A549 (cell line): ENCODE data around the gene TMEM259. TPM values are rescaled to one million over a fixed set of nuclear protein-coding genes. Genes with fewer than 3 reads are reported as not detected.

Experiments
- ATAC-seq, 2 experiments: fragments of 200-7000 bp in 1 of 2; fragments of >200 bp in 1 of 2; cut with Nextera tagmentation in 1 of 2; cut with Tn5 transposase in 1 of 2; 3 replicates each; pipeline versions ENCODE4 v1.8.0 to v1.9.1; 2018 to 2020; ENCODE audit warnings: mild to moderate bottlenecking in 1 of 2, moderate library complexity in 1 of 2
- CTCF ChIA-PET: fragments of 300-600 bp; sonication (Branson Sonifier 250); formaldehyde crosslinking; extraction: SDS; loops from one replicate; lab custom pipeline; 2021; ENCODE audit warnings: antibody characterized with exemption, inconsistent platforms; lab: Yijun Ruan, JAX
- POLR2A ChIA-PET: fragments of 350-600 bp; formaldehyde crosslinking; extraction: SDS; loops from one replicate; lab custom pipeline; 2021; ENCODE audit warnings: antibody characterized with exemption, inconsistent platforms; lab: Yijun Ruan, JAX
- DNase-seq, 2 experiments: peaks; one replicate each; pipeline versions ENCODE4 v3.0.0 to v3.0.0-alpha.2; 2011 to 2016; ENCODE audit warnings: low read depth in 1 of 2, low spot score in 1 of 2
- FAIRE-seq: peaks from 2 replicates; lab custom pipeline; 2011; peaks lifted over from hg19 to GRCh38; lab: Jason Lieb, UNC
- H3K27ac ChIP-seq, 2 experiments: fragments of >200 bp; sonication (Bioruptor Twin); formaldehyde crosslinking; 3 replicates each; pipeline ENCODE4 v1.5.1; 2016 to 2017
- H3K4me1 ChIP-seq: fragments of >200 bp; sonication (Bioruptor Twin); formaldehyde crosslinking; 3 replicates; pipeline ENCODE4 v1.6.1; 2016
- H3K4me2 ChIP-seq: fragments of >200 bp; sonication (Bioruptor Twin); formaldehyde crosslinking; 3 replicates; pipeline ENCODE4 v1.6.1; 2016
- H3K4me3 ChIP-seq: fragments of >200 bp; sonication (Bioruptor Twin); formaldehyde crosslinking; 3 replicates; pipeline ENCODE4 v1.5.1; 2016
- H3K9me3 ChIP-seq: fragments of >200 bp; sonication (Bioruptor Twin); formaldehyde crosslinking; 3 replicates; pipeline ENCODE4 v1.6.1; 2016
- CEBPB ChIP-seq, 2 experiments: fragments of >200 bp in 1 of 2; sonication (Bioruptor Twin) in 1 of 2; formaldehyde crosslinking in 1 of 2; IDR thresholded peaks; 2 replicates each; pipeline ENCODE4 v1.6.1; 2012 to 2016
- CHD4 ChIP-seq: fragments of 200-600 bp; sonication (generic); IDR thresholded peaks from 2 replicates; pipeline ENCODE4 v1.6.1; 2016; ENCODE audit warnings: antibody characterized with exemption, mild to moderate bottlenecking, borderline replicate concordance
- EHF ChIP-seq: fragments of 250-450 bp; sonication (Bioruptor Pico); IDR thresholded peaks from 2 replicates; pipeline ENCODE4 v1.5.0; 2020; ENCODE audit warnings: mild to moderate bottlenecking
- ESRRA ChIP-seq: fragments of 150-350 bp; IDR thresholded peaks from 2 replicates; pipeline ENCODE4 v1.6.1; 2014; ENCODE audit warnings: mild to moderate bottlenecking, low read length, borderline replicate concordance
- FOXS1 ChIP-seq: fragments of 250-450 bp; sonication (Bioruptor Pico); IDR thresholded peaks from 2 replicates; pipeline ENCODE4 v1.5.0; 2020; ENCODE audit warnings: mild to moderate bottlenecking, moderate library complexity
- HDAC2 ChIP-seq: fragments of 200-600 bp; sonication (generic); IDR thresholded peaks from 2 replicates; pipeline ENCODE4 v1.6.1; 2016
- HOXB5 ChIP-seq: fragments of 250-450 bp; sonication (Bioruptor Pico); IDR thresholded peaks from 2 replicates; pipeline ENCODE4 v1.5.0; 2020; ENCODE audit warnings: mild to moderate bottlenecking, moderate library complexity
- KDM1A ChIP-seq: fragments of 200-600 bp; sonication (generic); IDR thresholded peaks from 2 replicates; pipeline ENCODE4 v1.6.1; 2016; ENCODE audit warnings: low read depth, mild to moderate bottlenecking
- KDM5A ChIP-seq: fragments of 200-600 bp; sonication (generic); IDR thresholded peaks from 2 replicates; pipeline ENCODE4 v1.6.1; 2016; ENCODE audit warnings: antibody characterized with exemption, mild to moderate bottlenecking
- MAZ ChIP-seq: fragments of 150-350 bp; IDR thresholded peaks from 2 replicates; pipeline ENCODE4 v1.6.1; 2014; ENCODE audit warnings: antibody characterized with exemption, low read depth, low read length, borderline replicate concordance
- NFE2L2 ChIP-seq: fragments of 150-350 bp; conservative IDR thresholded peaks from 2 replicates; pipeline ENCODE4 v1.6.1; 2014; ENCODE audit warnings: low read length
- NPAS2 ChIP-seq: fragments of 250-450 bp; sonication (Bioruptor Pico); IDR thresholded peaks from 2 replicates; pipeline ENCODE4 v1.8.0; 2022; ENCODE audit warnings: mild to moderate bottlenecking, moderate library complexity, borderline replicate concordance
- NR3C1 ChIP-seq: fragments of >200 bp; sonication (Bioruptor Twin); formaldehyde crosslinking; IDR thresholded peaks from 3 replicates; pipeline ENCODE4 v1.6.1; 2017
- POLR2A ChIP-seq: IDR thresholded peaks from 2 replicates; pipeline ENCODE4 v1.6.1; 2012; ENCODE audit warnings: mild to moderate bottlenecking, low read length
- RAD21 ChIP-seq, 2 experiments: fragments of >200 bp in 1 of 2; sonication (Bioruptor Twin) in 1 of 2; formaldehyde crosslinking in 1 of 2; IDR thresholded peaks in 1 of 2; conservative IDR thresholded peaks in 1 of 2; 2 replicates in 1 of 2; 3 replicates in 1 of 2; pipeline ENCODE4 v1.6.1; 2012 to 2018; ENCODE audit warnings: inconsistent platforms in 1 of 2
- RNF2 ChIP-seq: fragments of 200-600 bp; sonication (generic); IDR thresholded peaks from 2 replicates; pipeline ENCODE4 v1.6.1; 2016; ENCODE audit warnings: low read depth, mild to moderate bottlenecking, antibody characterized with exemption, moderate library complexity, borderline replicate concordance
- SMC3 ChIP-seq: fragments of >200 bp; sonication (Bioruptor Twin); formaldehyde crosslinking; IDR thresholded peaks from 3 replicates; pipeline ENCODE4 v1.6.1; 2018; ENCODE audit warnings: inconsistent platforms
- SREBF2 ChIP-seq: fragments of 450-650 bp; IDR thresholded peaks from 2 replicates; pipeline ENCODE4 v1.6.1; 2014; ENCODE audit warnings: mild to moderate bottlenecking, moderate library complexity
- ZC3H11A ChIP-seq: fragments of 450-650 bp; IDR thresholded peaks from 2 replicates; pipeline ENCODE4 v1.6.1; 2014; ENCODE audit warnings: antibody characterized with exemption, mild to moderate bottlenecking
- WGBS: methylation state at CpG from one replicate; pipeline ENCODE4 v1.1.6; 2017; ENCODE audit errors: missing lambda C conversion rate; 5-methylcytosine and 5-hydroxymethylcytosine counted together
- polyA plus RNA-seq, 4 experiments: library from polyadenylated mRNA; depleted of rRNA in 3 of 4; stranded (reverse); fragments of >200 nt; fragmentation: RNase III in 1 of 4; extraction: RNeasy Plus Mini Kit Qiagen cat#74134 plus additional on column Dnase treatment in 1 of 4; gene quantifications; 2 replicates in 3 of 4; 3 replicates in 1 of 4; pipeline ENCODE4 v1.2.3, GENCODE V29; 2011 to 2017
- TF ChIP-seq, protein P1 (sequence below): fragments of >200 bp; sonication (Bioruptor Twin); formaldehyde crosslinking; IDR thresholded peaks from 2 replicates; pipeline ENCODE4 v1.6.1; 2016
- TF ChIP-seq, protein P2 (sequence below): fragments of 200-600 bp; sonication (generic); IDR thresholded peaks from 2 replicates; pipeline ENCODE4 v1.6.1; 2016; ENCODE audit warnings: antibody characterized with exemption, mild to moderate bottlenecking, moderate library complexity
- TF ChIP-seq, protein P3 (sequence below): IDR thresholded peaks from 2 replicates; pipeline ENCODE4 v1.6.1; 2012
- TF ChIP-seq, protein P4 (sequence below): fragments of >200 bp; sonication (Bioruptor Twin); formaldehyde crosslinking; IDR thresholded peaks from 3 replicates; pipeline ENCODE4 v1.6.1; 2016

TMEM259 gene
- polyA plus RNA-seq, 2 of the 4 experiments (the other 2 are of a cell fraction) = 45.6 to 78.3 TPM

DNA sequence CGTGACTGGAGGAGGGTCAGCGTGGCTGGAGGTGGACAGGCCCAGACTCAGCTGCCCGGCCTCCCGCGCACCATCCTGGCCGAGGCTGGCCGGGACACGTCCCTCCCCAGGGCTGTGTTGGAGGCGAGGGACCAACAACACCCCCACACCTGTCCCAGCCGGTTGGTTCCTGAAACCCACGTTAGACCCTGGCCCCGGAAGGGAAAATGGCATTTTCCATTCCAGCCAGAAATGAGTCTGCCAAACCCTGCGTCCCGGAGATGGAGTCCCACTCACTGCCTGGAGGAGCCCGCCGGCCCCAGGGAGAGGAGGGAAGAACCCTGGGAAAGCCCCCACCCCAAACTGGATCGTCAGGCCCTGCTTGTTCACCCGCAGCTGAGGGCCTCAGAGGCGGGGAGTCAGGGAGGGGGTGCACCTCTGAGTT, 41.6 kb downstream of the TMEM259 start:
- H3K4me3 ChIP-seq = no peak overlapping the region
- no peak for FAIRE-seq
- no peak for ATAC-seq
- H3K4me2 ChIP-seq = no peak overlapping the region
- POLR2A ChIA-PET = no interaction called here
- 90% methylated on average over 13 of the region's 19 CpGs for WGBS
- no peak for DNase-seq
- H3K27ac ChIP-seq = no peak overlapping the region
- CTCF ChIA-PET = interaction anchor here (0.8 to 1.4 kb wide), 3 partner anchors 9 to 56 kb away, joined by 3 to 4 read pairs (median 4); no protein-coding TSS in a partner anchor
- H3K4me1 ChIP-seq = peaks cover 21% of the 10 kb centered on the region
- no peak for TF ChIP-seq MAZ
- no peak for TF ChIP-seq CHD4
- no peaks in the 10 kb centered on the region for H3K9me3 ChIP-seq

DNA sequence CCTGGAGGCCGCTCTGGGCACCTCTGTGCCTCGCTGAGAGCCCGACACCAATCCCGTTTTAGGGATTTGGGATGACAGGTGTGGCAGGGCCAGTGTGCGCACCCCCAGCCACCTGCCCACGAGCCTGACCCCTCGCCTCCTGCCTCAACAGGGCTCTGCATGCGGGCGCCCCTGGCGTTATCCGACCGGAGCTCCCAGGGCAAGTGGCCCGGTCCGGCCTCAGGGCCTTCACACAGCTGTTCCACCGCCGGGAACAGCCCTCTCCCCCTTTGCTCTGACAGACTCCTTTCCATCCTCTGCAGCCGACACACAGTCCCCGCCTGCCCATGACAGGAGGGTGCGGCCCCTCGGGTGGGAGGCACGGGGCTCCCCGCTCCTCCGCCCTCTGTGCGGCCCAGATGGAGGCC, 43.9 kb downstream of the TMEM259 start:
- peaks cover 9% of the 10 kb centered on the region for H3K4me1 ChIP-seq
- no peak overlapping the region for H3K27ac ChIP-seq
- no peaks in the 10 kb centered on the region for H3K9me3 ChIP-seq
- no peak overlapping the region for H3K4me2 ChIP-seq
- DNase-seq (no peak), FAIRE-seq (no peak), ATAC-seq (peak; percentile 38 to 45; a peak in 3 of 6 replicates)
- 82% methylated on average over 21 of the region's 24 CpGs for WGBS
- ChIA-PET POLR2A (no interaction called here), CTCF (interaction anchor here (0.7 to 1.4 kb wide), 2 partner anchors 10 to 289 kb away, joined by 3 read pairs; no protein-coding TSS in a partner anchor)
- H3K4me3 ChIP-seq = no peak overlapping the region
- TF ChIP-seq NFE2L2 (no peak), NPAS2 (CRISPR knock-in tag) (no peak), SMC3 (no peak), CEBPB (IDR thresholded peaks at IDR 0.05) (no peak), HDAC2 (no peak), ZC3H11A (no peak), HOXB5 (CRISPR knock-in tag) (no peak), FOXS1 (no peak)
- TF ChIP-seq, protein P1, sequence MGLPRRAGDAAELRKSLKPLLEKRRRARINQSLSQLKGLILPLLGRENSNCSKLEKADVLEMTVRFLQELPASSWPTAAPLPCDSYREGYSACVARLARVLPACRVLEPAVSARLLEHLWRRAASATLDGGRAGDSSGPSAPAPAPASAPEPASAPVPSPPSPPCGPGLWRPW = no peak
- TF ChIP-seq, protein P2, sequence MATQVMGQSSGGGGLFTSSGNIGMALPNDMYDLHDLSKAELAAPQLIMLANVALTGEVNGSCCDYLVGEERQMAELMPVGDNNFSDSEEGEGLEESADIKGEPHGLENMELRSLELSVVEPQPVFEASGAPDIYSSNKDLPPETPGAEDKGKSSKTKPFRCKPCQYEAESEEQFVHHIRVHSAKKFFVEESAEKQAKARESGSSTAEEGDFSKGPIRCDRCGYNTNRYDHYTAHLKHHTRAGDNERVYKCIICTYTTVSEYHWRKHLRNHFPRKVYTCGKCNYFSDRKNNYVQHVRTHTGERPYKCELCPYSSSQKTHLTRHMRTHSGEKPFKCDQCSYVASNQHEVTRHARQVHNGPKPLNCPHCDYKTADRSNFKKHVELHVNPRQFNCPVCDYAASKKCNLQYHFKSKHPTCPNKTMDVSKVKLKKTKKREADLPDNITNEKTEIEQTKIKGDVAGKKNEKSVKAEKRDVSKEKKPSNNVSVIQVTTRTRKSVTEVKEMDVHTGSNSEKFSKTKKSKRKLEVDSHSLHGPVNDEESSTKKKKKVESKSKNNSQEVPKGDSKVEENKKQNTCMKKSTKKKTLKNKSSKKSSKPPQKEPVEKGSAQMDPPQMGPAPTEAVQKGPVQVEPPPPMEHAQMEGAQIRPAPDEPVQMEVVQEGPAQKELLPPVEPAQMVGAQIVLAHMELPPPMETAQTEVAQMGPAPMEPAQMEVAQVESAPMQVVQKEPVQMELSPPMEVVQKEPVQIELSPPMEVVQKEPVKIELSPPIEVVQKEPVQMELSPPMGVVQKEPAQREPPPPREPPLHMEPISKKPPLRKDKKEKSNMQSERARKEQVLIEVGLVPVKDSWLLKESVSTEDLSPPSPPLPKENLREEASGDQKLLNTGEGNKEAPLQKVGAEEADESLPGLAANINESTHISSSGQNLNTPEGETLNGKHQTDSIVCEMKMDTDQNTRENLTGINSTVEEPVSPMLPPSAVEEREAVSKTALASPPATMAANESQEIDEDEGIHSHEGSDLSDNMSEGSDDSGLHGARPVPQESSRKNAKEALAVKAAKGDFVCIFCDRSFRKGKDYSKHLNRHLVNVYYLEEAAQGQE = no peak
- TF ChIP-seq, protein P3, sequence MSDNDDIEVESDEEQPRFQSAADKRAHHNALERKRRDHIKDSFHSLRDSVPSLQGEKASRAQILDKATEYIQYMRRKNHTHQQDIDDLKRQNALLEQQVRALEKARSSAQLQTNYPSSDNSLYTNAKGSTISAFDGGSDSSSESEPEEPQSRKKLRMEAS = no peak

DNA sequence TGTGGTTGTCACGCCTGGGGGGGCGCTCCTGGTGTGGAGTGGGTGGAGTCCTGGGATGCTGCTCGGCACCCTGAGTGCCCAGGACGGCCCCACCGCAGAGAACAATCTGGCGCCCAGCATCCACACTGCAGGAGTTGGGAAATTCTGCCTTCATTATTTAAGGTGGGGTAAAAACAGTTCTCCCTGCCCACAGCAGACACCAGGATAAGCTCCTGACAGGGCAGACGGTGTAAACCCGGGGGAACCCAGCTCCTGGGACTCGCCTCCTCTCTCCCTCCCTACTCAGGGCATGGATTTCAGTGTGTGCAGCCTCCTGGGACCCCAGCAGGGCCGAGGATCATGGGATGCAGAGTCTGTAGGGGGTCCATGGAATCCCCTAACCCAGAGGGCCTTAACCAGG, 44.4 kb downstream of the TMEM259 start:
- ChIA-PET POLR2A (no interaction called here), CTCF (interaction anchor here (0.7 to 1.4 kb wide), 2 partner anchors 9 to 290 kb away, joined by 3 read pairs; no protein-coding TSS in a partner anchor)
- TF ChIP-seq SREBF2 (no peak), NR3C1 (no peak), KDM1A (no peak), POLR2A (no peak), RAD21 (conservative IDR thresholded peaks at IDR 0.05 in 1 of 2, IDR thresholded peaks at IDR 0.05 in 1 of 2) (no peak), KDM5A (no peak), CHD4 (no peak), CEBPB (IDR thresholded peaks at IDR 0.05) (no peak), ZC3H11A (no peak), RNF2 (no peak), EHF (CRISPR knock-in tag) (no peak), ESRRA (no peak)
- TF ChIP-seq, protein P4, sequence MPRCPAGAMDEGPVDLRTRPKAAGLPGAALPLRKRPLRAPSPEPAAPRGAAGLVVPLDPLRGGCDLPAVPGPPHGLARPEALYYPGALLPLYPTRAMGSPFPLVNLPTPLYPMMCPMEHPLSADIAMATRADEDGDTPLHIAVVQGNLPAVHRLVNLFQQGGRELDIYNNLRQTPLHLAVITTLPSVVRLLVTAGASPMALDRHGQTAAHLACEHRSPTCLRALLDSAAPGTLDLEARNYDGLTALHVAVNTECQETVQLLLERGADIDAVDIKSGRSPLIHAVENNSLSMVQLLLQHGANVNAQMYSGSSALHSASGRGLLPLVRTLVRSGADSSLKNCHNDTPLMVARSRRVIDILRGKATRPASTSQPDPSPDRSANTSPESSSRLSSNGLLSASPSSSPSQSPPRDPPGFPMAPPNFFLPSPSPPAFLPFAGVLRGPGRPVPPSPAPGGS = no peak
- TF ChIP-seq, protein P3 = no peak
- H3K4me1 ChIP-seq = peaks cover 9% of the 10 kb centered on the region
- DNase-seq (no peak), FAIRE-seq (no peak), ATAC-seq (peak; percentile 33 to 49; a peak in 3 of 6 replicates)
- no CpG with 5 or more reads among the region's 10 CpGs for whole genome bisulfite sequencing
- H3K27ac ChIP-seq = no peak overlapping the region
- no peak overlapping the region for H3K4me3 ChIP-seq
- H3K9me3 ChIP-seq = no peaks in the 10 kb centered on the region
- no peak overlapping the region for H3K4me2 ChIP-seq
